ENCODE measurements around the gene ITGA2. TPM values are rescaled to one million over a fixed set of nuclear protein-coding genes. Genes with fewer than 3 reads are reported as not detected.

The ITGA2 gene
- total RNA-seq, 2 experiments from 2014 or later: 17.6 to 37.0 TPM

- peaks cover 3% of the 10 kb centered on the region for H3K4me1 Mint-ChIP-seq
- ATAC-seq: no peak
Measured at GRCh38 chr5:53126521-53126920, 137.4 kb downstream of the ITGA2 start.

DNA sequence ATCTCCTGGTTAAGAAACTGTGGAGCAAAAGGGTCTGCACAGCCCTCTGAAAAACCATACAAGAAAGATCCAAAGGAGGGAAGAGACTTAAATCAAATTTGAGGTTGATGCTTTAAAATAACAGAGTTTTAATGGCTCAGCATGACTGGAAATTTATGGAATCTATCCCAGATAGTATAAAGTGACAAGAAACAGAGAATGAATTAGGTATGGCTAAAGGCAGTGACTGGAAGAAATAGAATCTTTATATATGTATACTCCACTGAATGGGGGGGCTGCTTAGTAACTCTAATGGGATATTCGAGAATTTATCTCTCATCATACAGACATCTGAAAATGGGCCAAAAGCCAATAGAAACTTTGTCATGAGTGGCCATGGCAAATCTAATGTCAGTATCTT lies 138.0 kb downstream of the ITGA2 start:
- DNase-seq (no peak), ATAC-seq (no peak)
- Mint-ChIP-seq H3K4me3 (no peak overlapping the region), H3K4me1 (peaks cover 3% of the 10 kb centered on the region), H3K36me3 (no peaks in the 10 kb centered on the region), H3K27ac (no peak overlapping the region), H3K27me3 (no peaks in the 10 kb centered on the region), H3K9me3 (ENCODE audit: low read depth) (peaks cover 4% of the 10 kb centered on the region)
- CTCF ChIA-PET: no interaction called here

More at GRCh38 chr5:53126521-53126920, 137.4 kb downstream of the ITGA2 start:
- CTCF ChIA-PET: interaction anchor here (1.5 kb wide), 1 partner anchor 9 kb away, joined by 3 read pairs; no protein-coding TSS in a partner anchor
- peaks cover 2% of the 10 kb centered on the region for H3K9me3 Mint-ChIP-seq (ENCODE audit: low read depth)
- no peaks in the 10 kb centered on the region for H3K36me3 Mint-ChIP-seq
- no peak overlapping the region for H3K27ac Mint-ChIP-seq
- no peak overlapping the region for H3K4me3 Mint-ChIP-seq
- DNase-seq: no peak
- no peaks in the 10 kb centered on the region for H3K27me3 Mint-ChIP-seq

GRCh38 chr5:53128481-53128880 lies 139.3 kb downstream of the ITGA2 start:
- H3K4me3 Mint-ChIP-seq: no peak overlapping the region
- ATAC-seq: no peak
- CTCF ChIA-PET: no interaction called here
- no peaks in the 10 kb centered on the region for H3K36me3 Mint-ChIP-seq
- H3K9me3 Mint-ChIP-seq (ENCODE audit: low read depth): peaks cover 4% of the 10 kb centered on the region
- peaks cover 4% of the 10 kb centered on the region for H3K4me1 Mint-ChIP-seq
- no peaks in the 10 kb centered on the region for H3K27me3 Mint-ChIP-seq
- no peak for DNase-seq
- no peak overlapping the region for H3K27ac Mint-ChIP-seq

DNA sequence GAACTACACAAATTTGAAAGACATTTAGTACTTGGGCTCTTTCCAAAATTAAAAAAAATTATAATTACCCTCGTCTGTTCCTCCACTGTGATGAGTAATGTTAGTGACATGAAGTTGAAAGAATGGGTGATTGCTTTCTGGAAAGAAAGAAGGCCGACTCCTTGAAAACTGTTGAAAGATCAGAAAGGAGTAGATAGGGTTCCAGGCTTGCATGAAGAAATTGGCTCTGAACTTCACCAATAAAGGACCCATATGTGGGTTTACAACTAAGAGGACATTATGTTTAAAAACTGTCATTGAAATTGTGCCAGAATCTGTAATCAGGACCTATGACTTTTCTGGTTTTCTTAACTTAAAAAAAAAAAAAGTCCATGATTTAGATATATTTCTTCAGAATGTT lies 141.1 kb downstream of the ITGA2 start:
- no peak for DNase-seq
- no peak overlapping the region for H3K27ac Mint-ChIP-seq
- H3K36me3 Mint-ChIP-seq: no peaks in the 10 kb centered on the region
- H3K27me3 Mint-ChIP-seq: no peaks in the 10 kb centered on the region
- ATAC-seq: no peak
- CTCF ChIA-PET: no interaction called here
- H3K9me3 Mint-ChIP-seq (ENCODE audit: low read depth): peaks cover 4% of the 10 kb centered on the region
- H3K4me3 Mint-ChIP-seq: no peak overlapping the region
- H3K4me1 Mint-ChIP-seq: peaks cover 4% of the 10 kb centered on the region

DNA sequence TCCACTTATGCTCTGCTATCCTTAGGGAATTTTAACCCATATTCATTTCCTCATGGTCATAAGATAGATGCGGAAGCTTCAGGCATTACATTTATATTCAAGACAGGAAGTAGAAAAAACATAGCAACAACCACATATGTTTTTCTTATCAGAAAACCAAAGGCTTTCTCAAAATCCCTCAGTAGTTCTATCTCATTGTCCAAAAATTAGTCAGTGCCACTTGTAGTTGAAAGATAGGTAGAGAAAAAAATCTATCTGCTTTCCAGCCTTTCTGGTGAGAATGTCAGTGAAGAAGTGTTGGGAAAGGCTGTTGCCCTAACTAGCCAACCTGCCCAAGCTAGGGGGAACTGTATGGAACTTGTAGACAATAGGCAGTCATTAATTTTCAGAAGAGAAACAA lies 143.9 kb downstream of the ITGA2 start:
- no peaks in the 10 kb centered on the region for H3K36me3 Mint-ChIP-seq
- no peak overlapping the region for H3K27ac Mint-ChIP-seq
- peaks cover 4% of the 10 kb centered on the region for H3K9me3 Mint-ChIP-seq (ENCODE audit: low read depth)
- H3K4me1 Mint-ChIP-seq: peaks cover 4% of the 10 kb centered on the region
- H3K4me3 Mint-ChIP-seq: no peak overlapping the region
- H3K27me3 Mint-ChIP-seq: peaks cover 2% of the 10 kb centered on the region
- CTCF ChIA-PET: no interaction called here
- ATAC-seq (no peak), DNase-seq (no peak)

Other genes with a start within 250 kb of the ITGA2 start
- gene ITGA1, start 201.4 kb upstream of the ITGA2 start, total RNA-seq: 10 to 100 TPM; 37.0 to 66.8 TPM
- gene PELO, start 201.4 kb upstream of the ITGA2 start, total RNA-seq: 10 to 100 TPM; 41.8 to 63.4 TPM
- gene MOCS2, start 120.4 kb downstream of the ITGA2 start, total RNA-seq: 10 to 100 TPM; 28.2 to 31.6 TPM